NCI-H146 treated with DMSO at 0.1 percent for 48 hours (cell line): ENCODE data around the gene ITGA1.
"Not testable (repeated sequence)": the region's sequence is repeated elsewhere in the genome, so short reads cannot be mapped to it uniquely, and the experiment has no call there.

Experiments
- DNase-seq: peaks from one replicate; lab custom pipeline; 2025; ENCODE audit not compliant: unreplicated experiment; lab: John Stamatoyannopoulos, UW

ITGA1 gene

DNA sequence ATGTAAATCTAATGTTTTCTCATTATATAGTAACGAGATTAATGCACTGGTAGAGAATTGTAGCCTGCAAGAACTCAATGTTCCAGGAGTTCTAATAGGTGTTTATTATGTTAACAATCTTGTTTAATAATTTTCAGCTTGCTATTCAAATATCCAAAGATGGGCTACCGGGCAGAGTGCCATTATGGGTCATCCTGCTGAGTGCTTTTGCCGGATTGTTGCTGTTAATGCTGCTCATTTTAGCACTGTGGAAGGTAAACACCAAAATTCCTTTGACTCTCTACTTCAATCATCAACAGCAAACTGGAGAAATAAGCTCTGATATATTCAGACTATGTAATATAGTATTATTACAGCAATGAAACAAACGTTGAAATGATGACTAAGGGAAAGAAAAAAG is 159.5 kb downstream of the ITGA1 start:
- no peak for DNase-seq

DNA sequence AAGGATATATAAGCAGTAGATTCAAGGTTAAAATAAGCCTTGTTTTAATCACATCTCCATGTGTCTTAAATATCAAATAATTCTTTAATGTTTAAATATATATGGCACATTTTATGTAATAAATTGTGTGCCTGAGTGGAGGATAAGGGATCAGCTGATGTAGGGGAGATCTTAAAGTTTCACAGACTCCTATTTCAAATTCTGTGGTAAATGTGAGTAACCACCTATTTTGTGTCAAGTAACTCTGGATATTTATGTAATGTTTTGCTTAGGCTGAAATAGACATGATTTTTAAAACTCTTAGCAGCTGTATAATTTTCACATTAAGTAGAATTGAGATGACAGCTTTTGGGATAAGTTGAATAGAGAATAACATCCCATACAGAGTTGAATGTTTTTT is 160.1 kb downstream of the ITGA1 start:
- DNase-seq = no peak

DNA sequence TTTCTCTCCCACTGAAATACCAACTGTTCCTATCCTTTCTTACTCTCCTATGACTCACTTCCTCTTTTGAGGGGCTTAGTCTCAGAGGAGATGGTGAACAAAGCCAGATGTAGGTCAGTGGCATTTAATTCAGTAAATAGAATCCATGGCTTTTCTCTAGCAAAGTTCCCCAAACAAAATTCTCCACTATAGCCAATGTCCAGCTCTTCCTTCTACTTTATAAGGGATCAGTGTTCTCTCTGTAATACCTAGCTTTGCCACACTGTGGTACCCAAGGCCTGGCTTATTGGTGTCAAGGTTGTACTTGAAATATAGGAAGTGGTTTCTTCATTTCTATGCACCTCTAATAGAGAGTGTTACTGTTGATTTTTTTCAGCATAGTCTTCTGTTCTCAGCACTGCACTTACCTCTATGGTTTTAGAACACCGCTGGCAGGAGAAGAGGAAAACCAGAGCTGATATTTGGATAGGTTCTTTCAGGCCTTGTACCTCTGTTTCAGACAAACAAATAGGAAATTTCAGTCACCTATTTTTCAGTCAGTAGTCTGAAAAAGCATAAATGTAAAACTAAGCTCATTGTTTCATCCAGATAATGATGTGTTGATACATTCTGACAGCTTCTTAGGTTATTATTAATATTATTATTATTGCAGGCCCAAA is 160.8 kb downstream of the ITGA1 start:
- DNase-seq = peak; percentile 49

DNA sequence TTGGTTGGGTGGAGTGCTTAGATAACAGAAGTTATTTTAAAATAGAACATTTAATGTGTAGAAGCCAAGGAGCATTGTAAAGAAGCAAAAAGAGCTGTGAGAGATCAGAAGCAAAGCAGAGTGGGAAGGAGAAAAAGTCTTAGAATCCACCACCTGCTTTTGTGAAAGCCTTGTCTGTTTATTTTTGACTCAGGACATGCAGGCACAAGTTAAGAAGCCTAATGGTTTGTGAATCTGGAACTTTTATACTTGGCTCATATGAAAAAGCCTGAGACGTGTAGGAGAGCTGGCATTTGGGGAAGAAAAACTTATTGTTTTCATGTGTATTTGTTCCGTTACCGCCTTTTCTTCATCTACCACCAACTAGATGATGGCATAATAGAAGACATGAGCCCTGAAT is 163.0 kb downstream of the ITGA1 start:
- no peak for DNase-seq

DNA sequence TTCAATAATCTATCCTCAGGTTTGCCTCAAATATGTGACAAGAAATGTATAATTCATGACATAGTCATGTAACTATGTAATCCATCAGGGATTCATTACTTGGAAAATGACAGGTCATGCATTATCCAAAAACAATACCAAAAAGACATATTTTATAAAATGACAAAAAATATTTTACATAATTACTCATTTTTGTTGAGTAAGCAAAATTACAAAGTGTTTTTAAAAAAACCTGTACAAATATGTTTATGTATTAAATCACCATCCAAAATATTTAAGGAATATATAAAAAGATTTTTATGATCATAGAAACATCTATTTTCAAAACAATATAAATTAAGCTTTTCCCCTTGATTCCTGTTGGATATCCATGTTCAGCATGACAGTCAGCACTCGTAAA is 164.8 kb downstream of the ITGA1 start:
- no peak for DNase-seq

DNA sequence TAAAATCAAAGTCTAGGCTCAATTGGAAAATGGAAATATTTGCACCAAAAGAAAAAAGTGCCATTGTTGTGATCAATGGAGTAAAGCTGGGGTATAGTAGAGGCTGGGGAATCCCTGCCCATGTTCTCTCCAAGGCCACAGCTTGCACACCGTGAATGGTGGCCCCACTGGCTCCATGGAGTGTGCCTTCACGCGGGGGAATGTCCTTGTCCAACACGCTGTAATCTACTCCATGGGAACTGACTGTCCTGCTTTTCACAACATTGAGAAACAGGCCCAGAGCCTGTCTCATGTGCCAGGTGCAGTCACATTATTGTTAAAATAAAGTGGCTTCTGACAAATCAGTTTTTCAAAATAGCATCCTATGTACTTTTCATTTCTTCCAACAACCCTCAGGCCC is 168.3 kb downstream of the ITGA1 start:
- DNase-seq = no peak

DNA sequence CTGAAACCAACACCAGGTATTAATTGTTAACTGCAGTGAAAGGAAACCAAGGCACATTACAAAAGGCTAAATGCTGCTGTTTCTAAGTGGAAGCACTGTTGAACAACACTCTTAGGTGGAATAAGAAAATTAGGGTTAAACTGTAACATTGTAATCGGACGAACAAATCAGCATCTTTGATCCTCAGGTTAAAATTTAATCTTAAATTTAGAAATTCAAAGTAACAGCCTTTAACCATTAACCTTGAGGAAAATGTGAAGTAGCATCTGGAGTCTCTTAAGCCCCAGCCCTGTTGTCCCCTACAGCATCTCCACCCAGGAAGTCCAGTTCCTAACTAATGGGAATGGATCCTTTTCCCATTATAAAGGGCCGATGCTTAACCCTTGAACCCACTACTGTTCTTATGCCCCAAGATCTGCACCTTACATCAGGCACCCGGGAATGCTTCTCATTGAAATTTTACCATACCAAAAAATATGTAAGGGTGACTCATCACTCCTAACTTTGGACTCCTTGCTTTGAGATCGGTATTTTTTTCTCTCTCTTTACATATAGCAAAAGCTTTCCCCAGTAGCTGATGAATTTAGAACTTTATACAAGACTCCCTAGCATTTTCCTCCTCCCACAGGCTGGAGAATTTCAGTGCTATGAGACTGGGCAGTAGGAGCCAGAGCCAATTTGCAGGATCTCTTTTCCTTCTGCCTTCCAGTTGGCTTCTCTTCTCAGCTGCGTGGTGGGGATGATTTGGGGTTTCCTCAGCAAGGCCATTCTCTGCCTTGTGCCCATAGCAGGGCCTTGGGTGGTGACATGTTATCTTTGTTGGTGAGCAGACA is 169.4 kb downstream of the ITGA1 start:
- no peak for DNase-seq

DNA sequence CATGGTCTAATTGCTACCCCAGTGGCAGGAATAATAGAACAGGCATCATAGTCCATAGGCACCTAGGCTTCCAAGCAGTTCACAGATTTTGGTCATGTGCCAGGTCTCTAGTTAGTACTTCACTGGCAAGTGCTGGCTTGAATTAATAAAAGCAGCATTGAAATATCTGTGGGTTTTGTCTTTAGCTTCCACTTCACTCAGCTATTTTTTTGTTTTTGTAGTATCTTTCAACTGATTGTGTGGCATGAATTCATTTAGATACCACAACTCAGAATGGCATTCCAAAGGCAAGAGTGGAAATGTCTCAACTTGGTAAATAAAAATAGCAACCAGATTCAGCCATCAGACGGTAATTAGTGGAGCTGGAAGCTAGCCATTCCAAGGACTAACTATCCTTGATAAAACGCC is 173.6 kb downstream of the ITGA1 start:
- DNase-seq = no peak

DNA sequence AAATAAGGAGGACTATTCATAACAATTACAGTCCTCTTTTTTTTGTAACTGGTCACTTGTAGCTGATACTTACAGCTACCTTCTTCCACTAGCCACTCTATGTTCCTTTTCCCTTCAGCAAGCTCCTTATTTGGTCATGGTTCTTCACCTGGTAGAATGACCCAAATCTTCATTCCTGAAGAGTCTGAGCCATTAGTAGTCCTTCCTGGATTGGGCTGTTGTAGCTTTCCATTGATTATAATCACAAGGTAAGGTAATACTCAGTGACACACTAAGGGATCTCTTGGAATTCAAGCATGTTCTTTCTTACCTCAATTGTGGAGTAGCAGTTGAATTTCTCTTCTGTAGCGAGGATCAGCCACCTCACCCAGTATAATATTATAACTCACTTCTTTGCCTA is 175.9 kb downstream of the ITGA1 start:
- no peak for DNase-seq

DNA sequence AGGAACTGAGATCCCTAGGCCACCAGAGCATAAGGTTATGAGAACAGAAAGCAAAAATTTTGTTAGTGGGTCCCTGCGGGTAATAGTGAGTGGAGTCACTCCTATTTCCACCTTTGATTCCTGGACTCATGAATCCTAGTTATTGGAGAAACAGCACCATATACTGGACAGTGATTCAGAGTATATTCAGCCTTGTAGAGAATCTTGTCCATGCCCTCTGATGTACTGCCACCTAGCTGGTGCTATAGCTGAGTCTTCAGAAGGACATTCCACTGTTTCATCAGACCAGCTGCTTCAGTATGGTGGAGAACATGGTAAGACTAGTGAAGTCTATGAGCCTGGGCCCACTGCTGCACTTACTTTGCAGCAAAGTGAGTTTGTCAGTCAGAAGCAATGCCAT is 176.4 kb downstream of the ITGA1 start:
- no peak for DNase-seq

DNA sequence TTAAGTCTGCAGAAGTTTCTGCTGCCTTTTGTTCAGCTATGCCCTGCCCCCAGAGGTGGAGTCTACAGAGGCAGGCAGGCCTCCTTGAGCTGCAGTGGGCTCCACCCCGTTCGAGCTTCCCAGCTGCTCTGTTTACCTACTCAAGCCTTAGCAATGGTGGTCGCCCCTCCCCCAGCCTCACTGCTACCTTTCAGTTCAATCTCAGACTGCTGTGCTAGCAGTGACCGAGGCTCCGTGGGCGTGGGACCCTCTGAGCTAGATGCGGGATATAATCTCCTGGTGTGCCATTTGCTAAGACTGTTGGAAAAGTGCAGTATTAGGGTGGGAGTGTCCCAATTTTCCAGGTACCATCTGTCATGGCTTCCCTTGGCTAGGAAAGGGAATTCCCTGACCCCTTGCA is 188.4 kb downstream of the ITGA1 start:
- not testable (repeated sequence) for DNase-seq

DNA sequence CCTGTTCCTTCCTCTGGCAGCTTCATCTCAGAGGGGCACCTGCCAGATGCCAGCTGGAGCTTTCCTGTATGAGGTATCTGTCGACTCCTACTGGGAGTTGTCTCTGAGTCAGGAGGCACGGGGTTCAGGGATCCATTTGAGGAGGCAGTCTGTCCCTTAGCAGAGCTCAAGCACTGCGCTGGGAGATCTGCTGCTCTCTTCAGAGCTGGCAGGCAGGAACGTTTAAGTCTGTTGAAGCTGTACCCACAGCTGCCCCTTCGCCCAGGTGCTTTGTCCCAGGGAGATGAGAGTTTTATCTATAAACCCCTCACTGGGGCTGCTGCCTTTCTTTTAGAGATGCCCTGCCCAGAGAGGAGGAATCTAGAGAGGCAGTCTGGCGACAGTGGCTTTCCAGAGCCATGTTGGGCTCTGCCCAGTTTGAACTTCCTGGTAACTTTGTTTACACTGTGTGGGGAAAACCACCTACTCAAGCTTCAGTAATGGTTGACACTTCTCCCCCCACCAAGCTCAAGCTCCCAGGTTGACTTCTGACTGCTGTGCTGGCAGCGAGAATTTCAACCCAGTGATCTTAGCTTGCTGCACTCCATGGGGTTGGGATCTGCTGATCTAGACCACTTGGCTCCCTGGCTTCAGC is 189.7 kb downstream of the ITGA1 start:
- no peak for DNase-seq

DNA sequence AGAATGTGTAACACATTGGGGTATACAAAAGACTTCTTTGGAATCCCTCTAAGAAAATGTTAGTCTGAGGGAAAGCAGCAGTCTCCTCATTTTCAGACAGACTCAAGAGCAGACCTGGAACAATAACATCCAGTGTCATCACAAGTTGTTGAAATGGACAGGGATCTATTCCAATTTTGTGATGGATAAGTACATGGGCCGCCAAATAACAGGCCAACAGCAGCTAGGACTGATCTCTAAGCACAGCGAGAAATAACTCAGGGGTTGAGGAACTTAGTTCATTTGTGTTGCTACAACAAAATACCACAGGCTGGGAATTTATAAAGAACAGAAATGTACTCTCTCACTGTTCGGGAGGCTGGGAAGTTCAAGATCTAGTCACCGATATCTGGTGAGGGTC is 193.8 kb downstream of the ITGA1 start:
- DNase-seq = no peak

DNA sequence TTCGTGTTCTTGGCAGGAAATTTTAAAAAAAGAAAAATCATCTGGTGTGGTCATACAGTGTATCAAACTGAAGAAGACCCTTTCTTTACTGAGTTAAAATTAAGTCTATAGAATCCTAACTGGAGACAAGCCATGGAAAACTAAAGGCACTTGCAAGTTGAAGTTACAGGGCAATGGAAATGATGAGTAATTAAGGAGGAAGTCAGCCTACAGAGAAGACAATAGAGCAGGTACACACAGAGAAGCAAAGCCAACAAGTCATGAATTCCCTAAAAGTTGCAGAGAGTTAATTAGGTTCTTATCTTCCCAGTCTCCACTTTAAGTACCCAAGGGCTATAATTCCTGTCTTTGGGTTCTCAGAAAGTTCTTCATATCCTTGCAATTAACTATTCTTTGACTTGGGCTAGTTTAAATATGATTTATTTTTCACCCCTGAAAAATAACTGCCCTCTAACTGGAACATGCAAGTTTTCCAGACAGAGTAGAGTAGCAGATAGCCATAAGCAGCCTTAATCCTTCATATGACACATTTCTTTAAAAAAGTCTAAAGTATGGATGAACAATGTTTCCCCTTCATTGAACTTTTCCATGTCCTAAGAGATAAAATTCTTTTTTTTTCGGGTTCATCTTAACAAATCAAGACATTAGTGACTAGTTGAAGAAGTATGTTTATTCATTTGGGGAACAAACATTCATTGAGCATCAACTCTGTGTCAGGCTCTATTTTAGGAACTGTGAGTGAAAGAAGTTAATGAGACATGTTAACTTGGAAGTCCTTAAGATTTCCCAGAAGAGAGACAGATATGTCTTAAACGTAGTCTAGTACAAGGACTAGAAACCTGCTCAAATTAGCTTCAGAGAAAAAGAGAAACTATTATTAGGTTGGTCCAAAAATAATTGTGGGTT is 196.3 kb downstream of the ITGA1 start:
- DNase-seq = no peak

DNA sequence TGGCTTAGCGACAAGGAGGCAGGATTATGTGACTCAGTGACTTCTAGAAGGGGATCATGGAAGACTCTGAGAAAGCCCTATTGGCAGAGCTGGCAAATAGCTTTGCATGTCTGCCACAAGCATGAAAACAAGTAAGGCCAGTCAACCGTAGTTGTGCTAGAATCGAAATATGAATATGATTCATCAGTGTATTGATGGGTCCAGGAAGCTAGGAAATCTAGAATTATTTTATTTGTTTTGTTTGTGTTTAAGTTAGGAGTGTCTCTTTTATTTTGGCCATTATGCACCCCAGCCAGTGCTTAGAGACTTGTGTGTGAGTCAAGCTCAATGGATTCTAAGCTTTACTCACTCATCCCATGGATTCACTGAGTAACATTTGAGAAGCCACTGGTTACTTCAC is 197.6 kb downstream of the ITGA1 start:
- no peak for DNase-seq

DNA sequence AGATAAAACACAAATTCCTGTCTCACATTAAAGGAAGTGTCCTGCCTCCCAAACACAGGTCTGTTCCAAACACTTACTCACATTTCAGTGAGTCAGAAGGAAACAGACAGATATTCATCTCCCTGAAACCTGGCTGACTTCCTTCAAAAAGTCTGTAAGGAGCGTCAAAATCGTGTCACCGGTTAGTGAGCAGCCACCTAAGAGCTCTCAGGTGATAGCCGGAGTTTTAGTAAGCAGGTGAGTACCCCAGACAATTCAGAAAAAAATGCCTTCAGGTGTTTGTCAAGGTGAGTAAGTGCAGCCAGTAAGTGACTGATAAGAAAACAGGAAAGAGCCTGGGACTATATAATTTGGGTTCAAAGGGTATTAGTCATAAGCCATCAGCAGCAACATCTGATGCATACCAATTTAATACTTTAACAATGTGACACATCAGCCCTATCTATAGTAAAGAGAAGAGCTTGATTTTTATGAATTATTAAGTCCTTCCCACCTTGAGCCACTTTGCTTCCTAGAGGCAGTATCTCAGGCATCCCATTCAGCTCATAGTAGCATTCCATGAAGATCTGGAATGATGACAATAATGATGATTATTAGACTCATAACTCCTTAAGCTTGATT is 200.1 kb downstream of the ITGA1 start:
- DNase-seq = no peak

DNA sequence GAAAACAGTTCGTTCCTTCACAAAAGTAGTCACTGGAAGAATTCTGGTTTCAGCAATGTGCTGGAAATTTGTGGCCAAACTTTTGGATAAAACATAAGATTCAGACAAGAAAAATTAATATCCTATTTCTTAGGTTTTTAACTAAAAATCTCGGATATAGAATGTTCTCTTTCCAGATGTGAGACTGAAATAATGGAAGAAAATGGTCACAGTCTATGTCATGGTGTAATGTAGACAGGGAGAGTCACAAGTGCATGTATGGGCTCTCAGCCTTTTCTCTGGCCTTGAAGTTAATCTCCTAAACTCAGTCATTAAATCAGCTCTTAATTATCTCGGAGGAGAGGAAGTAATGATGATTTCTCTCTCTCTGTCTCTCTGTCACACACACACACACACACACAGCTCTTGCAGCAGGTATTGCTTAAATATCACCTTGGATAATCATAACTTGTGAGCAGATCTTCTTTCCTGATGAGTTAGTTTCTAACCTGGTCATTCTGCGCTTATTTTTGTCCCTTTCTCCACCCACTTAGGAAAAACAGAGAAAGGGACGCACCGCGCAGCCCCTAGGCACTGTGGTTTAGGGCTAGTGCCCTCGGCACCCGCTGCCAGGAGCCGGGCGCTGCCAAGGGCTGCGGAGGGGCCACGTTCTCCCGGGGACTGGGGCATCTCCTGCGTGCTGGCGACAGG is 200.8 kb downstream of the ITGA1 start:
- no peak for DNase-seq

DNA sequence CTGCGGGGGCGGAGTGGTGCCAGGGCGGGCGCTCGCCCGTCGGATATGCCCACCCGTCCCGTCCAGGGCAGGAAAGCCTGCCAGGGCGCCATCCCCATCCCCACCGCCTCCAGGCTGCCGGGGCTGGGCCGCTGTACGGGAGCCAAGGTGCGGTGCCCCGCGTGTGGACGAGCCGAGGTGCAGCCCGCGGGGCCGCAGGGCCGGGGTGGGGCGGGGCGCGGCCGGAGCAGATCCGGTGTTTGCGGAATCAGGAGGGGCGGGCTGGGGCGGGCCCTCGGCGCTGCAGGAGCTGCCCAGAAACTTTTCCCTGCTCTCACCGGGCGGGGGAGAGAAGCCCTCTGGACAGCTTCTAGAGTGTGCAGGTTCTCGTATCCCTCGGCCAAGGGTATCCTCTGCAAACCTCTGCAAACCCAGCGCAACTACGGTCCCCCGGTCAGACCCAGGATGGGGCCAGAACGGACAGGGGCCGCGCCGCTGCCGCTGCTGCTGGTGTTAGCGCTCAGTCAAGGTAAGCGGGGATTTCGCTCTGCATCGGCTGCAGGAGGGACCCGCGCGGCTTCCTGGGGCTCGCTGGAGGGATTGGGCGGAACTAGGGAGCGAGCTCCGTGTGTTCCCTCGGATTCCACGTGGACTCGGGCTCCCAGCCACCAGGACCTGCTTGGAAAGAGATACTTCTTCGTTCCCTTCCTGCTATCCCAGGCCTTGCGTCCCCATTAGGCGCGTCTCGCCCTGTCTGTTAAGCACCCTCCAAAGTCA is 201.5 kb downstream of the ITGA1 start, which contains the start of gene ITGA2:
Gene ITGA2, plus strand, starts transcription at position 328 of the 756 bp plus-strand sequence. Its CDS starts 117 bp downstream, at position 445.
- no peak for DNase-seq

DNA sequence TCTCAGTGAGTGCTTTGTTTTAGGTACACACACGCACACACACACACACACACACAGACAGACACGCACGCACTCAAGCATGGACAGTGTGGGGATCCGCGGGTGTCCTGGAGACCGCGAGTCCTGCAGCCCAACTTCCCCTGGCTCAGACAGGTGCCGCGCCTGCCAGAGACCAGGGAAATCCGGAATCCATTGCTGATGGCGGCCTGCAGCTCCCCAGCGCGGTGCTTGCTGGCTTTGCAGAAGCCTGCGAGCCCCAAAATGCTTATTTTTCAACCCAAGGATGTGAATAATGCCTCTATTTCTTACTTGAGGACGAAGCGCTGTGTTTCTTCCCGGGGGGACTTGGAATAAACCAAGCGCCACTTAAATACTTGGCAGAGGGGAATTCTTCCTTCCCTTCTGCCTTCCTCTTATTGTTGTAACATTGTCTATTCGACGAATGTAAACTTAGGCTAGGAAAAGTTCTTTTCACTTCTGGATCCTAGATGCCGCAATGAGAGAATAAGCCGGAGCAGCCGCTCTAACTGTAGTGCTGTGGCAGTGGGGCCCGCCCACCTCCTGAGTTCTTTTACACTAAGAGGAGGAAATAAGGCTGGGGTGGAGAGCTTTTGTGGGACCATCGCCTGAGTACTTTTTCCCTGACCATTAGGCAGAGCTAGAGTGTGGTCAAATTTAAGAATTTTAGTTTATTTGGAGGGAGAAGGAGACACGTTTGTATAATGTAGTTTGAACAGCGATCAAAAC is 202.2 kb downstream of the ITGA1 start:
- peak; percentile 18 for DNase-seq
